SK-N-SH (cell line): ENCODE results near the gene GAN. TPM values are rescaled to one million over a fixed set of nuclear protein-coding genes. Genes with fewer than 3 reads are reported as not detected.

Experiments
- CTCF ChIA-PET: fragments of 300-600, 350-600 bp; formaldehyde crosslinking; extraction: SDS; loops from one replicate; lab custom pipeline; 2021; lab: Yijun Ruan, JAX
- POLR2A ChIA-PET: fragments of 350-600 bp; sonication (Branson Sonifier 250); formaldehyde crosslinking; extraction: SDS; loops from one replicate; lab custom pipeline; 2020; ENCODE audit warnings: antibody characterized with exemption, inconsistent platforms; lab: Yijun Ruan, JAX
- DNase-seq: peaks from one replicate; pipeline ENCODE4 v3.0.0; 2012
- H2AFZ ChIP-seq: fragments of 200-600 bp; sonication (generic); 2 replicates; pipeline ENCODE4 v1.8.1; 2016; ENCODE audit warnings: antibody characterized with exemption, mild to moderate bottlenecking, low read depth
- H3F3A ChIP-seq: fragments of 200-600 bp; sonication (generic); replicated peaks from 2 replicates; pipeline ENCODE3; 2016; ENCODE audit warnings: antibody characterized with exemption, mild to moderate bottlenecking; ENCODE audit not compliant: insufficient read depth
- H3K27ac ChIP-seq, 2 experiments: fragments of 200-500 bp in 1 of 2; fragments of 200-600 bp in 1 of 2; sonication (Bioruptor generic) in 1 of 2; sonication (generic), shearing (Covaris generic) in 1 of 2; 2 replicates each; pipeline versions ENCODE4 v1.5.1 to v1.6.1; 2014 to 2016; ENCODE audit warnings: low read depth in 2 of 2, inconsistent platforms in 1 of 2, low read length in 1 of 2, mild to moderate bottlenecking in 1 of 2, mixed read lengths in 1 of 2
- H3K27me3 ChIP-seq: fragments of 200-600 bp; sonication (generic), shearing (Covaris generic); 2 replicates; pipeline ENCODE4 v1.6.1; 2016; ENCODE audit warnings: mixed run types; ENCODE audit not compliant: insufficient read depth
- H3K36me3 ChIP-seq, 2 experiments: fragments of 200-500 bp in 1 of 2; fragments of 200-600 bp in 1 of 2; sonication (Bioruptor generic) in 1 of 2; sonication (generic) in 1 of 2; replicated peaks in 1 of 2; 2 replicates each; pipeline versions ENCODE3 to v1.5.1; 2014 to 2016; ENCODE audit warnings: low read length in 1 of 2, mild to moderate bottlenecking in 1 of 2; ENCODE audit not compliant: insufficient read depth in 2 of 2, control insufficient read depth in 1 of 2
- H3K4me1 ChIP-seq, 2 experiments: fragments of 200-500 bp in 1 of 2; fragments of 200-600 bp in 1 of 2; sonication (Bioruptor generic) in 1 of 2; sonication (generic), shearing (Covaris generic) in 1 of 2; 2 replicates each; pipeline versions ENCODE4 v1.5.1 to v1.6.1; 2014 to 2016; ENCODE audit warnings: low read depth in 1 of 2, low read length in 1 of 2, mixed run types in 1 of 2; ENCODE audit not compliant: insufficient read depth in 2 of 2, control insufficient read depth in 1 of 2
- H3K4me2 ChIP-seq: fragments of 200-600 bp; sonication (generic), shearing (Covaris generic); 2 replicates; pipeline ENCODE4 v1.6.1; 2017; ENCODE audit warnings: mixed run types
- H3K4me3 ChIP-seq, 2 experiments: fragments of 200-500 bp in 1 of 2; fragments of 200-600 bp in 1 of 2; sonication (Bioruptor generic) in 1 of 2; sonication (generic), shearing (Covaris generic) in 1 of 2; 2 replicates each; pipeline versions ENCODE4 v1.5.1 to v1.8.1; 2014 to 2016; ENCODE audit warnings: low read depth in 2 of 2, inconsistent platforms in 1 of 2, low read length in 1 of 2, mild to moderate bottlenecking in 1 of 2, mixed read lengths in 1 of 2, moderate library complexity in 1 of 2
- H3K79me2 ChIP-seq: fragments of 200-600 bp; sonication (generic); 2 replicates; pipeline ENCODE4 v1.8.1; 2017; ENCODE audit warnings: mild to moderate bottlenecking; ENCODE audit not compliant: insufficient read depth
- H3K9ac ChIP-seq: fragments of 200-600 bp; sonication (generic); 2 replicates; pipeline ENCODE4 v1.6.1; 2017; ENCODE audit warnings: mixed run types
- H3K9me2 ChIP-seq: fragments of 200-600 bp; sonication (generic); 2 replicates; pipeline ENCODE4 v1.6.1; 2017; ENCODE audit warnings: mixed run types
- H3K9me3 ChIP-seq: fragments of 200-600 bp; sonication (generic); 2 replicates; pipeline ENCODE4 v1.6.1; 2017; ENCODE audit warnings: mixed run types, mild to moderate bottlenecking, moderate library complexity
- H4K20me1 ChIP-seq: fragments of 200-600 bp; sonication (generic); 2 replicates; pipeline ENCODE4 v1.6.1; 2017; ENCODE audit warnings: mild to moderate bottlenecking, mixed run types; ENCODE audit not compliant: insufficient read depth
- ELF1 ChIP-seq: IDR thresholded peaks from 2 replicates; pipeline ENCODE4 v1.4.0; 2012
- GABPA ChIP-seq: IDR thresholded peaks from 2 replicates; pipeline ENCODE4 v1.4.0; 2012; ENCODE audit warnings: low read depth, mild to moderate bottlenecking
- GATA2 ChIP-seq: sonication (generic); formaldehyde crosslinking; IDR thresholded peaks from 2 replicates; pipeline ENCODE4 v1.5.0; 2020; ENCODE audit warnings: mild to moderate bottlenecking, missing genetic modification reagents
- MEF2A ChIP-seq: IDR thresholded peaks from 2 replicates; pipeline ENCODE4 v1.4.0; 2012; ENCODE audit warnings: low read depth, borderline replicate concordance
- MXI1 ChIP-seq: IDR thresholded peaks from 2 replicates; pipeline ENCODE4 v1.6.1; 2012; ENCODE audit warnings: mild to moderate bottlenecking, low read depth, low read length, improper control_type of control experiment
- NFIC ChIP-seq: IDR thresholded peaks from 2 replicates; pipeline ENCODE4 v1.4.0; 2012; ENCODE audit warnings: borderline replicate concordance
- RCOR1 ChIP-seq: fragments of 150-350 bp; IDR thresholded peaks from 2 replicates; pipeline ENCODE4 v1.6.1; 2017; ENCODE audit warnings: antibody characterized with exemption, low read length
- RXRA ChIP-seq: IDR thresholded peaks from 2 replicates; pipeline ENCODE4 v1.4.0; 2012; ENCODE audit warnings: low read depth, mild to moderate bottlenecking, borderline replicate concordance
- SIN3A ChIP-seq: IDR thresholded peaks from 2 replicates; pipeline ENCODE4 v1.6.1; 2012; ENCODE audit warnings: low read depth, mild to moderate bottlenecking, low read length, moderate library complexity, borderline replicate concordance
- SMC3 ChIP-seq: IDR thresholded peaks from 2 replicates; pipeline ENCODE4 v1.6.1; 2012; ENCODE audit warnings: low read depth, low read length, improper control_type of control experiment
- TAF1 ChIP-seq: IDR thresholded peaks from 2 replicates; pipeline ENCODE4 v1.6.1; 2012; ENCODE audit warnings: low read depth, mild to moderate bottlenecking, low read length, moderate library complexity, borderline replicate concordance
- TCF12 ChIP-seq: IDR thresholded peaks from 2 replicates; pipeline ENCODE4 v1.4.0; 2012
- USF1 ChIP-seq: IDR thresholded peaks from 2 replicates; pipeline ENCODE4 v1.4.0; 2012; ENCODE audit warnings: low read depth, borderline replicate concordance
- ZBTB33 ChIP-seq: IDR thresholded peaks from 2 replicates; pipeline ENCODE4 v1.4.0; 2012; ENCODE audit warnings: low read depth, borderline replicate concordance
- WGBS: methylation state at CpG from one replicate; pipeline ENCODE4 v1.1.6; 2017; ENCODE audit warnings: low lambda C conversion rate; 5-methylcytosine and 5-hydroxymethylcytosine counted together
- polyA plus RNA-seq, 3 experiments: library from polyadenylated mRNA; depleted of rRNA; stranded (reverse); fragments of >200 nt; gene quantifications; 2 replicates each; pipeline ENCODE4 v1.2.3, GENCODE V29; 2012
- TF ChIP-seq, protein P1 (sequence below): fragments of 150-350 bp; IDR thresholded peaks from 2 replicates; pipeline ENCODE4 v1.6.1; 2016; ENCODE audit warnings: mild to moderate bottlenecking, low read depth, low read length
- TF ChIP-seq, protein P2 (sequence below): IDR thresholded peaks from 2 replicates; pipeline ENCODE4; 2012
- TF ChIP-seq, protein P3 (sequence below): IDR thresholded peaks from 2 replicates; pipeline ENCODE4 v1.4.0; 2012; ENCODE audit warnings: low read depth
- TF ChIP-seq, protein P4 (sequence below): fragments of 200-600 bp; sonication (generic); IDR thresholded peaks from 2 replicates; pipeline ENCODE4 v1.6.1; 2017; ENCODE audit warnings: antibody characterized with exemption, mild to moderate bottlenecking, moderate library complexity

Gene GAN
- polyA plus RNA-seq, 1 of the 3 experiments (the other 2 are of a cell fraction): 0.79 TPM

GRCh38 chr16:81314603-81315270 lies at the start of gene GAN (continued):
- TF ChIP-seq GATA2: 0 out of 2 replicates have a peak, but pooled peaks have one; percentile 9
- TF ChIP-seq GABPA: peak; percentile 52
- TF ChIP-seq SIN3A: no peak
- 0 out of 2 replicates have a peak, but pooled peaks have one; percentile 44 for TF ChIP-seq RCOR1
- peak; percentile 58; the same call in 1 of the 2 replicates for TF ChIP-seq ELF1
- TF ChIP-seq, protein P1, sequence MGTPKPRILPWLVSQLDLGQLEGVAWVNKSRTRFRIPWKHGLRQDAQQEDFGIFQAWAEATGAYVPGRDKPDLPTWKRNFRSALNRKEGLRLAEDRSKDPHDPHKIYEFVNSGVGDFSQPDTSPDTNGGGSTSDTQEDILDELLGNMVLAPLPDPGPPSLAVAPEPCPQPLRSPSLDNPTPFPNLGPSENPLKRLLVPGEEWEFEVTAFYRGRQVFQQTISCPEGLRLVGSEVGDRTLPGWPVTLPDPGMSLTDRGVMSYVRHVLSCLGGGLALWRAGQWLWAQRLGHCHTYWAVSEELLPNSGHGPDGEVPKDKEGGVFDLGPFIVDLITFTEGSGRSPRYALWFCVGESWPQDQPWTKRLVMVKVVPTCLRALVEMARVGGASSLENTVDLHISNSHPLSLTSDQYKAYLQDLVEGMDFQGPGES: no peak
- no peak for TF ChIP-seq RXRA
- no peak for TF ChIP-seq SMC3
- TF ChIP-seq NFIC: no peak
- peak; percentile 46; the same call in 1 of the 2 replicates for TF ChIP-seq TAF1
- peak; percentile 69 for TF ChIP-seq MXI1
- TF ChIP-seq, protein P2, sequence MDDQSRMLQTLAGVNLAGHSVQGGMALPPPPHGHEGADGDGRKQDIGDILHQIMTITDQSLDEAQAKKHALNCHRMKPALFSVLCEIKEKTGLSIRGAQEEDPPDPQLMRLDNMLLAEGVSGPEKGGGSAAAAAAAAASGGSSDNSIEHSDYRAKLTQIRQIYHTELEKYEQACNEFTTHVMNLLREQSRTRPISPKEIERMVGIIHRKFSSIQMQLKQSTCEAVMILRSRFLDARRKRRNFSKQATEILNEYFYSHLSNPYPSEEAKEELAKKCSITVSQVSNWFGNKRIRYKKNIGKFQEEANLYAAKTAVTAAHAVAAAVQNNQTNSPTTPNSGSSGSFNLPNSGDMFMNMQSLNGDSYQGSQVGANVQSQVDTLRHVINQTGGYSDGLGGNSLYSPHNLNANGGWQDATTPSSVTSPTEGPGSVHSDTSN: peak; percentile 17; the same call in 1 of the 2 replicates
- TF ChIP-seq, protein P3, sequence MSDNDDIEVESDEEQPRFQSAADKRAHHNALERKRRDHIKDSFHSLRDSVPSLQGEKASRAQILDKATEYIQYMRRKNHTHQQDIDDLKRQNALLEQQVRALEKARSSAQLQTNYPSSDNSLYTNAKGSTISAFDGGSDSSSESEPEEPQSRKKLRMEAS: peak; percentile 83

DNA sequence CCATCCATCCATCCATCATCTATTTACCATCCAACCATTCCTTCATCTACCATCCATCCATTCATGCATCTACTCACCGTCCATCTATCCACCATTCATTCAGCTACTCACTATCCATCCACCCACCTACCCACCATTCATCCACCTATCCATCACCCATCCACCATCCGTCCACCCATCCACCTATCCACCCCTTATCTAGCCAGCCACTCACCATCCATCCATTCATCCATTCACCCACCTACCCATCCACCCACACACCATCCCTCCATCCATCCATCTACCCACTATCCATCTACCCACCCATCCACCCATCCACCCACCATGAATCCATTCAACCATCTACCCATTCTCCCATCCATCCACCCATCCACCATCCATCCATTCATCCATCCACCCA lies 49.7 kb upstream of the GAN start:
- no peak overlapping the region for H3K9ac ChIP-seq
- no peaks in the 10 kb centered on the region for H3K9me3 ChIP-seq
- no peak overlapping the region for H3K4me2 ChIP-seq
- no peak for DNase-seq
- H3K79me2 ChIP-seq: no peaks in the 10 kb centered on the region
- no peak overlapping the region for H3K27ac ChIP-seq
- H3F3A ChIP-seq: no peaks in the 10 kb centered on the region
- H3K27me3 ChIP-seq: no peaks in the 10 kb centered on the region
- TF ChIP-seq ZBTB33: no peak
- TF ChIP-seq, protein P3: no peak
- no peak for TF ChIP-seq USF1
- TF ChIP-seq GATA2: no peak
- TF ChIP-seq MEF2A: no peak
- TF ChIP-seq TCF12: no peak
- TF ChIP-seq TAF1: no peak
- TF ChIP-seq, protein P4, sequence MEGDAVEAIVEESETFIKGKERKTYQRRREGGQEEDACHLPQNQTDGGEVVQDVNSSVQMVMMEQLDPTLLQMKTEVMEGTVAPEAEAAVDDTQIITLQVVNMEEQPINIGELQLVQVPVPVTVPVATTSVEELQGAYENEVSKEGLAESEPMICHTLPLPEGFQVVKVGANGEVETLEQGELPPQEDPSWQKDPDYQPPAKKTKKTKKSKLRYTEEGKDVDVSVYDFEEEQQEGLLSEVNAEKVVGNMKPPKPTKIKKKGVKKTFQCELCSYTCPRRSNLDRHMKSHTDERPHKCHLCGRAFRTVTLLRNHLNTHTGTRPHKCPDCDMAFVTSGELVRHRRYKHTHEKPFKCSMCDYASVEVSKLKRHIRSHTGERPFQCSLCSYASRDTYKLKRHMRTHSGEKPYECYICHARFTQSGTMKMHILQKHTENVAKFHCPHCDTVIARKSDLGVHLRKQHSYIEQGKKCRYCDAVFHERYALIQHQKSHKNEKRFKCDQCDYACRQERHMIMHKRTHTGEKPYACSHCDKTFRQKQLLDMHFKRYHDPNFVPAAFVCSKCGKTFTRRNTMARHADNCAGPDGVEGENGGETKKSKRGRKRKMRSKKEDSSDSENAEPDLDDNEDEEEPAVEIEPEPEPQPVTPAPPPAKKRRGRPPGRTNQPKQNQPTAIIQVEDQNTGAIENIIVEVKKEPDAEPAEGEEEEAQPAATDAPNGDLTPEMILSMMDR: no peak
- TF ChIP-seq NFIC: no peak
- no peaks in the 10 kb centered on the region for H4K20me1 ChIP-seq
- WGBS: 70% methylated on average over 2 of the region's 2 CpGs
- no peak overlapping the region for H3K4me3 ChIP-seq
- POLR2A ChIA-PET: no interaction called here
- H3K4me1 ChIP-seq: no peaks in the 10 kb centered on the region; a peak in 1 of 4 replicates
- CTCF ChIA-PET: no interaction called here
- H3K9me2 ChIP-seq: no peaks in the 10 kb centered on the region
- no peaks in the 10 kb centered on the region for H3K36me3 ChIP-seq
- no peak overlapping the region for H2AFZ ChIP-seq
